OCI-LY3 (cell line): Measurements from ENCODE around the gene LHFPL4.

Experiments
- CTCF ChIP-seq: fragments of 200-600, 300-600 bp; sonication (generic); IDR thresholded peaks from 2 replicates; pipeline ENCODE4 v1.5.1; 2014; ENCODE audit warnings: antibody characterized with exemption, low read length, low read depth
- EZH2phosphoT487 ChIP-seq: fragments of 200-600 bp; shearing (Covaris generic); IDR thresholded peaks from 2 replicates; pipeline ENCODE4 v1.6.1; 2018; ENCODE audit warnings: antibody characterized with exemption, mixed run types, low read depth

- no peak for TF ChIP-seq CTCF
- TF ChIP-seq EZH2phosphoT487 = no peak
Observed at GRCh38 chr3:9583371-9583770, 29.7 kb upstream of the LHFPL4 start.
